ENCODE measurements around the gene SLC4A2.

SLC4A2 gene

DNA sequence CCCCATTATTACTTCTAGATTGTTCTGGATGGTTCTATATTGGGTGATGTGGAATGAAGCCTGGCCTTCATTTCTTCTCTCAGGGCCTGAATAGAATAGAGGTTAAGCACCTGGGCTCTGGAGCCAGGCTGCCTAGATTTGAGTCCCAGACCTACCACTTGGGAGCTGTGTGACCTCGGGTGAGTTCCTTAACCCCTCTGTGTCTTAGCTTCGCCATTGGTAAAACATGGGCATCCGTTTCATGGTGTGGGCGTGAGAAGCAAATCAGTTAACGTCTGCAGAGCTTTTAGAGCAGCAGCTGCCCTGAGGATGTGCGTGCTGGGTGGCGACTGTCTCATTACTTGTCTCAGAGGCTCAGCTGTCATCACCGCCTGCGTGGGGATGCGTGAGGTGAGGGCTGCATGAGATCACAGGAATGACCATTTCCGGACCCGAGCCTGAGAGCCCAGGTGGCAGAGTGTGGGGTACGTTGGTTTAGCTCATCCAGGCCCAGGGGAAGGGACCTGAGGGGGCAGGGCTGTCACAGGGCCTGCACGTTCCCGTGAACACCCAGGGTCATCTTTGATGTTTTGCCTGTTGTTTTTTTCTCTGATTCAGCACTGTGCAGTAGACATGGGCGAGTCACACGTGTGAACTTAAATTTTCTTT, 36.6 kb downstream of the SLC4A2 start:
- Histone ChIP-seq H3K18ac (ENCODE audit: low read length) (no peak overlapping the region), H3K23ac (ENCODE audit: low read length) (no peak overlapping the region), H2BK120ac (ENCODE audit: low read depth, low read length) (no peak overlapping the region), H4K8ac (ENCODE audit: low read depth, low read length) (no peak overlapping the region), H2BK15ac (replicated peaks; ENCODE audit: low read depth) (no peak overlapping the region), H3K27ac (ENCODE audit: low read depth, low read length) (no peak overlapping the region), H3K4ac (ENCODE audit: low read depth, low read length) (no peak overlapping the region), H3K4me3 (ENCODE audit: low read length) (no peak overlapping the region), H3K27me3 (ENCODE audit: insufficient read depth, low read length, poor library complexity) (no peaks in the 10 kb centered on the region), H3K36me3 (ENCODE audit: control insufficient read depth, insufficient read depth, low read length) (no peaks in the 10 kb centered on the region), H3K9ac (ENCODE audit: low read length) (no peak overlapping the region), H2AK5ac (ENCODE audit: low read length) (no peak overlapping the region), H4K5ac (ENCODE audit: low read length) (no peak overlapping the region), H3K4me1 (ENCODE audit: control insufficient read depth, low read depth, low read length) (no peaks in the 10 kb centered on the region), H3K79me2 (ENCODE audit: control insufficient read depth, insufficient read depth, low read length) (peaks cover 21% of the 10 kb centered on the region), H3K56ac (ENCODE audit: low read length) (no peak overlapping the region), H3K4me2 (ENCODE audit: low read length) (no peak overlapping the region), H3K79me1 (ENCODE audit: low read length) (peaks cover 38% of the 10 kb centered on the region), H2BK5ac (ENCODE audit: low read length) (no peak overlapping the region)
- no CpG with 5 or more reads among the region's 17 CpGs for WGBS (ENCODE audit: extremely low coverage, insufficient coverage, low lambda C conversion rate)
- DNase-seq = no peak

DNA sequence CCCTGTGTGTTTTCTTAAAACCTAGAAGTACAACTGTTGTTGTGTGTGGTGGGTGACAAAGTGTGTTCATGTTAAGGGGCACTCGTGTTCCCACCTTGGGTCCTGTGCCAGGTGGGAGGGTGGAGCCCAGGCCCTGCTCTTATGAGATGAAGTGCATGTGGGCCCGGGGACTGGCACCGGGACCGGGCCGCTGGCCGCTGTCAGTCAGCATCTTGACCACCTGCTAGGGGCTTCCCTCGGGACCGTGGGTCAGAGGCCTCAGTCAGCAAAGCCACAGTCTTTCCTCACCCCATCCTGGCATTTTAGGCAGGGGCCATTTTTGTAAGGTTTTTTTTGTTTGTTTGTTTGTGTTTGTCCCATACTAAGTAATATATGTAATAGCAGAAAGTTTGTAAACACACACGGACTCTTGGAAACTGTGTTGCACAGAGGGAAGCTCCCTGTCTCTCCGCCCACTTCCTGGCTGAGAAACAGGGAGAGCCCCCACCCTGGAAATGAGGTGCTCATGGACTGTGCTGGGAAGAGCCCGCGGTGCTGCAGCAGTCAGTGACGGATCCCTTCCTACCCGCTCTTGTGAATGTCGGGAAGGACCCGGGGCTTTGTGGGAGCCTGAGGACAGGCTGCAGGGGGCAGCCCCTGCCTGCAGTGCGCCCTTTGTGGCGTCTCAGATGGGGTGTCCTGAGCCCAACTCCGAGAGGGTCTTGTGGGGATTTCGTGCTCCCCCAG, 40.3 kb downstream of the SLC4A2 start:
- Histone ChIP-seq H3K56ac (ENCODE audit: low read length) (no peak overlapping the region), H3K79me1 (ENCODE audit: low read length) (peaks cover 17% of the 10 kb centered on the region), H3K27ac (ENCODE audit: low read depth, low read length) (no peak overlapping the region), H3K27me3 (ENCODE audit: insufficient read depth, low read length, poor library complexity) (no peaks in the 10 kb centered on the region), H4K5ac (ENCODE audit: low read length) (no peak overlapping the region), H3K79me2 (ENCODE audit: control insufficient read depth, insufficient read depth, low read length) (peaks cover 6% of the 10 kb centered on the region), H3K4me3 (ENCODE audit: low read length) (no peak overlapping the region), H2BK5ac (ENCODE audit: low read length) (no peak overlapping the region), H3K36me3 (ENCODE audit: control insufficient read depth, insufficient read depth, low read length) (no peaks in the 10 kb centered on the region), H3K23ac (ENCODE audit: low read length) (no peak overlapping the region), H2AK5ac (ENCODE audit: low read length) (no peak overlapping the region), H3K4me1 (ENCODE audit: control insufficient read depth, low read depth, low read length) (peaks cover 3% of the 10 kb centered on the region), H3K4me2 (ENCODE audit: low read length) (no peak overlapping the region), H4K8ac (ENCODE audit: low read depth, low read length) (no peak overlapping the region), H2BK120ac (ENCODE audit: low read depth, low read length) (no peak overlapping the region), H3K9ac (ENCODE audit: low read length) (no peak overlapping the region), H3K18ac (ENCODE audit: low read length) (no peak overlapping the region), H2BK15ac (replicated peaks; ENCODE audit: low read depth) (no peak overlapping the region), H3K4ac (ENCODE audit: low read depth, low read length) (no peak overlapping the region)
- no CpG with 5 or more reads among the region's 20 CpGs for WGBS (ENCODE audit: extremely low coverage, insufficient coverage, low lambda C conversion rate)
- DNase-seq = no peak

DNA sequence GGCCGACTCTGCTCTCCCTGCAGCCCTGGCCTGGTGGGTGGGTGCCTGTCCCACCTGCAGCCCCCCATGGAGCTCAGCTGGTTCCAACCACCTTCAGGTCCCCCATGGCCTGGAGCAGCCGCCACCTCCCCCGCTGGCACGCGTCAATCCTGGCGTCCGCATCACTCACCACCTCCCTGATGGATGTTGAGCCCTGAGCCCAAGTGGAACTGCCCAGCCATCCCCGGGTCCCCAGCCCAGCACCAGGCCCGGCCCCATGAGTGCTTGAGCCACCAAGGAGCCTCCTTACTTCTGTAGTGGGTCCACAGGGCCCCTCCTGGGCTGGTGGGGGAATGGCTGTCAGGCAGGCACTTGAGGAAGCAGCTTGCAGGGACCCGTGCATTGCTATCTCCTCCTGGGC, 41.5 kb downstream of the SLC4A2 start:
- Histone ChIP-seq H2BK120ac (ENCODE audit: low read depth, low read length) (no peak overlapping the region), H3K9ac (ENCODE audit: low read length) (no peak overlapping the region), H3K18ac (ENCODE audit: low read length) (no peak overlapping the region), H2AK5ac (ENCODE audit: low read length) (no peak overlapping the region), H3K27ac (ENCODE audit: low read depth, low read length) (no peak overlapping the region), H3K56ac (ENCODE audit: low read length) (no peak overlapping the region), H3K4me1 (ENCODE audit: control insufficient read depth, low read depth, low read length) (peaks cover 3% of the 10 kb centered on the region), H3K79me2 (ENCODE audit: control insufficient read depth, insufficient read depth, low read length) (peaks cover 2% of the 10 kb centered on the region), H3K36me3 (ENCODE audit: control insufficient read depth, insufficient read depth, low read length) (no peaks in the 10 kb centered on the region), H2BK15ac (replicated peaks; ENCODE audit: low read depth) (no peak overlapping the region), H2BK5ac (ENCODE audit: low read length) (no peak overlapping the region), H3K23ac (ENCODE audit: low read length) (no peak overlapping the region), H3K4ac (ENCODE audit: low read depth, low read length) (no peak overlapping the region), H4K5ac (ENCODE audit: low read length) (no peak overlapping the region), H3K4me2 (ENCODE audit: low read length) (no peak overlapping the region), H3K4me3 (ENCODE audit: low read length) (no peak overlapping the region), H3K79me1 (ENCODE audit: low read length) (peaks cover 9% of the 10 kb centered on the region), H3K27me3 (ENCODE audit: insufficient read depth, low read length, poor library complexity) (no peaks in the 10 kb centered on the region), H4K8ac (ENCODE audit: low read depth, low read length) (no peak overlapping the region)
- DNase-seq = no peak
- no CpG with 5 or more reads among the region's 10 CpGs for WGBS (ENCODE audit: extremely low coverage, insufficient coverage, low lambda C conversion rate)

DNA sequence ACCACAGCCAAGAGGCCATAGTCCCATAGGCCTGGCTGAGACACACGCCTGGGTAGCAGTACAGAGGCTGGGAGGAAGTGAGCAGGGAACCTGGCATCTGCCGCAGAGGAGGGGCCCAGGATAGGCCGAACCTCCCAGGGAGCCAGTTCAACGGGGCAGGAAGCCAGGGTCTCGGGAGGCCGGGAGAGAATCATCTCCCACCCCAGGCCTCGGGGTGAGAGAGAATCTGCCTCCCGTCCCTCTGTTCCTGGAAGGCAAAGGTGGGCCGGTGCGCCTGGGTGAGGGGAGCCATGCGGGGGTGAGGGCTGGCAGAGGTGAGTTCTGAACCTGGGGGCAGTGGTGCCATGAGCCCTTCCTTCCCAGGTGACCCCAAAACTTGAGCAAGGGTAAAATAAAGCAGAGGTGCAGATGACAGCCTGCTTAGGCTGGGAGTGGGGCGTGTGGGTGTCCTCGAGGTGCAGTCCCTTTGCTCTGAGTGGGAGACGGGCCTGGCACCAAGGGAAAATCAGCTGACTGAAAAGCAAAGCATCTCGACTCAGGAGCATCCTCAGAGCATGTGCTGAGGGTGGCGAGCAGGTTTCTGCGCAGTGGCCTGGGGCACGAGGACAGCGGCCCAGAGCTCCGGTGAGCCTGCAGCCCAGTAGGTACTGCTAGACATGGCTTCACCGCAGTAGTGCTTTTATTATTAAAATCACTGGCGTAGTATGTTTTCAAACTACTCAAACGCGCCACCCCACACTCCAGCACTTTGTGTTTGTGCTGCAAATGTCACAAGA, 42.4 kb downstream of the SLC4A2 start:
- Histone ChIP-seq H3K4me1 (ENCODE audit: control insufficient read depth, low read depth, low read length) (peaks cover 3% of the 10 kb centered on the region), H2BK120ac (ENCODE audit: low read depth, low read length) (no peak overlapping the region), H4K8ac (ENCODE audit: low read depth, low read length) (no peak overlapping the region), H3K4ac (ENCODE audit: low read depth, low read length) (no peak overlapping the region), H2BK15ac (replicated peaks; ENCODE audit: low read depth) (no peak overlapping the region), H3K4me3 (ENCODE audit: low read length) (no peak overlapping the region), H3K79me2 (ENCODE audit: control insufficient read depth, insufficient read depth, low read length) (peaks cover 2% of the 10 kb centered on the region), H3K36me3 (ENCODE audit: control insufficient read depth, insufficient read depth, low read length) (no peaks in the 10 kb centered on the region), H4K5ac (ENCODE audit: low read length) (no peak overlapping the region), H3K27me3 (ENCODE audit: insufficient read depth, low read length, poor library complexity) (no peaks in the 10 kb centered on the region), H3K18ac (ENCODE audit: low read length) (no peak overlapping the region), H3K9ac (ENCODE audit: low read length) (no peak overlapping the region), H3K23ac (ENCODE audit: low read length) (no peak overlapping the region), H3K4me2 (ENCODE audit: low read length) (no peak overlapping the region), H3K56ac (ENCODE audit: low read length) (no peak overlapping the region), H3K79me1 (ENCODE audit: low read length) (peaks cover 6% of the 10 kb centered on the region), H2AK5ac (ENCODE audit: low read length) (no peak overlapping the region), H3K27ac (ENCODE audit: low read depth, low read length) (no peak overlapping the region), H2BK5ac (ENCODE audit: low read length) (no peak overlapping the region)
- DNase-seq = no peak
- WGBS (ENCODE audit: extremely low coverage, insufficient coverage, low lambda C conversion rate) = no CpG with 5 or more reads among the region's 24 CpGs

DNA sequence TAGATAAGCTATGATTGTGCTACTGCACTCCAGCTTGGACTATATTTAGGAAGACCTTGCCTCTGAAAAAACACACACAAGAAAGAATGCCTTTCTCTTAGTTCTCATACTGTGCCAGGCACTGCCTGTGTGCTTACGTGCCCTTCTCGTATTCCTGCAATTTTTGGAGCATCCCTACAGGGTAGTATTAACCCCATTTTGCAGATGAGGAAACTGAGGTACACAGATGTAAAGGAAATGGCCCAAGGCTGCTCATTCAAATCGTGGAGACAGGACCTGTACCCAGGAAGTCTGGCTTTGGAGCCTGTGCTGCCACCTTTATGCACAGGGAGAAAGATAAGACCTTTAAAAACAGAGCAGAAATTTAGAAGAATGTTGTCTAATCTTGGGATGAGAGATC, 43.6 kb downstream of the SLC4A2 start:
- H3K18ac ChIP-seq (ENCODE audit: low read length) = no peak overlapping the region
- no peak overlapping the region for H2AK5ac ChIP-seq (ENCODE audit: low read length)
- H3K79me1 ChIP-seq (ENCODE audit: low read length) = peaks cover 6% of the 10 kb centered on the region
- no peak overlapping the region for H3K27ac ChIP-seq (ENCODE audit: low read depth, low read length)
- H3K79me2 ChIP-seq (ENCODE audit: control insufficient read depth, insufficient read depth, low read length) = peaks cover 2% of the 10 kb centered on the region
- no CpG with 5 or more reads among the region's 3 CpGs for WGBS (ENCODE audit: extremely low coverage, insufficient coverage, low lambda C conversion rate)
- no peak overlapping the region for H2BK5ac ChIP-seq (ENCODE audit: low read length)
- no peak overlapping the region for H3K4me3 ChIP-seq (ENCODE audit: low read length)
- no peak overlapping the region for H3K4ac ChIP-seq (ENCODE audit: low read depth, low read length)
- no peak overlapping the region for H3K23ac ChIP-seq (ENCODE audit: low read length)
- peaks cover 3% of the 10 kb centered on the region for H3K4me1 ChIP-seq (ENCODE audit: control insufficient read depth, low read depth, low read length)
- no peak overlapping the region for H4K5ac ChIP-seq (ENCODE audit: low read length)
- H3K27me3 ChIP-seq (ENCODE audit: insufficient read depth, low read length, poor library complexity) = no peaks in the 10 kb centered on the region
- no peak overlapping the region for H2BK15ac ChIP-seq (replicated peaks; ENCODE audit: low read depth)
- H3K36me3 ChIP-seq (ENCODE audit: control insufficient read depth, insufficient read depth, low read length) = no peaks in the 10 kb centered on the region
- no peak overlapping the region for H2BK120ac ChIP-seq (ENCODE audit: low read depth, low read length)
- no peak overlapping the region for H4K8ac ChIP-seq (ENCODE audit: low read depth, low read length)
- H3K4me2 ChIP-seq (ENCODE audit: low read length) = no peak overlapping the region
- no peak for DNase-seq
- no peak overlapping the region for H3K9ac ChIP-seq (ENCODE audit: low read length)
- no peak overlapping the region for H3K56ac ChIP-seq (ENCODE audit: low read length)
